Esophagus squamous epithelium (tissue), 4 donors: Measurements from ENCODE around the gene CERS4.
A peak's percentile ranks its signal among the peaks of the same experiment; 100 is the strongest.

Experiments used
- POLR2A ChIP-seq, 4 donors: fragments of 450-650 bp; IDR thresholded peaks; one replicate each; pipeline ENCODE4 v1.6.1; 2017; ENCODE audit warnings: antibody characterized with exemption in 4 of 4, mild to moderate bottlenecking in 4 of 4, moderate library complexity in 3 of 4
- TF ChIP-seq, protein P1 (sequence below), 6 experiments: fragments of 450-650 bp in 4 of 6; fragments of 200-600 bp in 2 of 6; sonication (generic) in 2 of 6; IDR thresholded peaks; one replicate each; pipeline ENCODE4 v1.5.1; 2016 to 2019; ENCODE audit warnings: antibody characterized with exemption in 6 of 6, mild to moderate bottlenecking in 4 of 6, moderate library complexity in 4 of 6

DNA sequence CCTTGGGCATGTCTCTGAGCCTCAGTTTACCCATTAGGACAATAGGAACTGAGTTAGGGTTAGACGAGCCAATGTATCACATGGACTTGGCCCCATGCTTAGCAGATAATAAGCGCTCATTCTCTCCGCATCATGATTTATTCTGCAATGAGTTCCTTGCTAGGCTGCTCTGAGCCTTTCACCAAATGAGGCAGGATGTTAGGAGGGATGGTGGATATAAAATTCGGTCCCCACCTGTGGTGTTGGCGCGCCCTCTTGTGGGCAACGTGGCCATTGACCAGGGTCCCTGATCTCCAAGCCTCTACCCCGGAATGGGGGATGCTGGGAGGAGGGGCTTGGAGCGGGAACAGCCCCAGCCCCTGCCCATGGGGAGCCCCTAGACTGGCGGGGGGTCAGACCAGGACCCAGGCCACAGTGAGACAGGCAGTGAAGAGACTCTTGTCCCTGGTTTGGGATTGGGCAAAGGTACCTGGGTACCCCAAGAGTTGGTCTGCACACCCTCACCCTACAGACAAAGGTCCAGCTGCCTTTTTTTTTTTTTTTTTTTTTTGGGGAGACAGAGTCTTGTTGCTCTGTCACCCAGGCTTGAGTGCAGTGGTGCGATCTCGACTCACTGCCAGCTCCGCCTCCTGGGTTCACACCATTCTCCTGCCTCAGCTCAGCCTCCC, 43.9 kb downstream of the CERS4 start:
- TF ChIP-seq POLR2A (IDR thresholded peaks at IDR 0.05), result no peak
- TF ChIP-seq, protein P1, sequence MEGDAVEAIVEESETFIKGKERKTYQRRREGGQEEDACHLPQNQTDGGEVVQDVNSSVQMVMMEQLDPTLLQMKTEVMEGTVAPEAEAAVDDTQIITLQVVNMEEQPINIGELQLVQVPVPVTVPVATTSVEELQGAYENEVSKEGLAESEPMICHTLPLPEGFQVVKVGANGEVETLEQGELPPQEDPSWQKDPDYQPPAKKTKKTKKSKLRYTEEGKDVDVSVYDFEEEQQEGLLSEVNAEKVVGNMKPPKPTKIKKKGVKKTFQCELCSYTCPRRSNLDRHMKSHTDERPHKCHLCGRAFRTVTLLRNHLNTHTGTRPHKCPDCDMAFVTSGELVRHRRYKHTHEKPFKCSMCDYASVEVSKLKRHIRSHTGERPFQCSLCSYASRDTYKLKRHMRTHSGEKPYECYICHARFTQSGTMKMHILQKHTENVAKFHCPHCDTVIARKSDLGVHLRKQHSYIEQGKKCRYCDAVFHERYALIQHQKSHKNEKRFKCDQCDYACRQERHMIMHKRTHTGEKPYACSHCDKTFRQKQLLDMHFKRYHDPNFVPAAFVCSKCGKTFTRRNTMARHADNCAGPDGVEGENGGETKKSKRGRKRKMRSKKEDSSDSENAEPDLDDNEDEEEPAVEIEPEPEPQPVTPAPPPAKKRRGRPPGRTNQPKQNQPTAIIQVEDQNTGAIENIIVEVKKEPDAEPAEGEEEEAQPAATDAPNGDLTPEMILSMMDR (IDR thresholded peaks at IDR 0.05), result peak; percentile 93 to 97 (median 94)
